ENCODE measurements around the gene PERP.

PERP gene

DNA sequence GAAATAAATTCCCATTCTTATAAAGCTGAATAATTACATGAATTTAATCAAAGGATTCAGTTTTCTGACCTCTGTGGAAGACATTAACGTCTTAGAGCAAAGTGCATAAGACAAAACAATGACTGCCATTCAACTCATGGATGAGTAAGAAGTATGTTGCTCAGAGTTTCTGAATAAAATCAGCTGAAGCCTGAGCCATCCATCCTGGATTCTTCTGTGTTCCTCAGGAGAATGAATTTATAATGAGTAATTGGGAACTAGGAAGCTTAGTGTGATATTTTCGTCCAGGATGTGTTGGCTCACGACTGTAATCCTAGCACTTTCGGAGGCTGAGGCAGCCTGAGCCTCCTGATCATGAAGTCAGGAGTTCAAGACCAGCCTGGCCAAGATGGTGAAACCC lies 62.8 kb downstream of the PERP start:
- no peak for DNase-seq

Measured in effector CD4-positive, alpha-beta T cell (primary cell).